ENCODE data around the gene CTSC.

DNA sequence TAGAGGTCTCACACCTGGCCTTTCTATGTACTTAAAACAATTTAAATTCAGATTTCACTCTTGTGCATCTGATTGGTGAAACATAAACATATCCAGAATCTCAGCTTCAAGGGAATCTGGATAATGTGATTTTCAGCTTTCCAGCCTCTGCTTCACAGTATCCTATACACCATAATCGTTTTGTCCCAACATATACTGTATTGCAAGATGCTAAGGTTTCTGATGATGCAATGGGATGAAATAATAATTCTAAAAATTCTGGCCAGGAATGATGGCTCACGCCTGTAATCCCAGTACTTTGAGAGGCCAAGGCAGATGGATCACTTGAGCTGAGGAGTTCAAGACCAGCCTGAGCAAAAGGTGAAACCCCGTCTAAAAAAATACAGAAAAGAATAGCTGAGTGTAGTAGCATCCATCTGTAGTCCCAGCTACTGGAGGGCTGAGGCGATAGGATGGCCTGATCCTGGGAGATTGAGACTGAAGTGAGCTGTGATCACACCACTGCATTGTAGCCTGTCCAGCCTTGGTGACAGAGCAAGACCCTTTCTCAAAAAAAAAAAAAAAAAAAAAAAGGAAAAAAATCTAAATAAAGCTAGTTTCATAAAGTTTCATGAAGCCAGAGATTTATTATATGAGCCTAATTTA, 41.0 kb upstream of the CTSC start:
- TF ChIP-seq EZH2 (IDR thresholded peaks at IDR 0.05; ENCODE audit: insufficient read depth, poor library complexity, severe bottlenecking) (no peak), EZH2phosphoT487 (IDR thresholded peaks at IDR 0.05; ENCODE audit: insufficient read depth, low read depth) (no peak)
